Endodermal cell (in vitro differentiated cells): Measurements from ENCODE around the gene FRRS1. TPM values are rescaled to one million over a fixed set of nuclear protein-coding genes. Genes with fewer than 3 reads are reported as not detected.
A peak's percentile ranks its signal among the peaks of the same experiment; 100 is the strongest.

Experiments
- DNase-seq: peaks from one replicate; pipeline ENCODE4 v3.0.0-alpha.2; 2017
- H3K27ac ChIP-seq: 2 replicates; pipeline ENCODE4 v1.5.1; 2013; ENCODE audit warnings: mild to moderate bottlenecking, low read depth, low read length, moderate library complexity
- H3K27me3 ChIP-seq: 2 replicates; pipeline ENCODE4 v1.6.1; 2013; ENCODE audit warnings: mild to moderate bottlenecking, low read length, moderate library complexity; ENCODE audit not compliant: insufficient read depth, control insufficient read depth, poor library complexity, severe bottlenecking
- H3K36me3 ChIP-seq: 2 replicates; pipeline ENCODE4 v1.7.0; 2013; ENCODE audit warnings: mild to moderate bottlenecking, low read length, moderate library complexity; ENCODE audit not compliant: control insufficient read depth, insufficient read depth
- H3K4me1 ChIP-seq: one replicate; pipeline ENCODE4 v1.7.0; 2013; ENCODE audit warnings: low read length; ENCODE audit not compliant: control insufficient read depth, insufficient read depth
- H3K4me3 ChIP-seq: 2 replicates; pipeline ENCODE4 v1.5.1; 2013; ENCODE audit warnings: mild to moderate bottlenecking, low read length, moderate library complexity
- H3K9ac ChIP-seq: 2 replicates; pipeline ENCODE4 v1.6.1; 2013; ENCODE audit warnings: mild to moderate bottlenecking, low read length, moderate library complexity; ENCODE audit not compliant: poor library complexity, severe bottlenecking; ENCODE audit errors: extremely low read depth
- H3K9me3 ChIP-seq: 2 replicates; pipeline ENCODE4 v1.6.1; 2013; ENCODE audit warnings: mild to moderate bottlenecking, low read length, moderate library complexity; ENCODE audit not compliant: control insufficient read depth
- H3K27ac Mint-ChIP-seq: 2 replicates; pipeline ENCODE4 v1.8.0; 2020; ENCODE audit warnings: mixed read lengths
- H3K27me3 Mint-ChIP-seq: 2 replicates; pipeline ENCODE4 v1.8.0; 2021; ENCODE audit warnings: mild to moderate bottlenecking, mixed read lengths; ENCODE audit not compliant: insufficient read depth
- H3K36me3 Mint-ChIP-seq: 2 replicates; pipeline ENCODE4 v1.8.0; 2020; ENCODE audit warnings: low read depth, mixed read lengths
- H3K4me1 Mint-ChIP-seq: 2 replicates; pipeline ENCODE4 v1.8.0; 2020; ENCODE audit warnings: mixed read lengths
- H3K4me3 Mint-ChIP-seq: 2 replicates; pipeline ENCODE4 v1.8.0; 2020; ENCODE audit warnings: mild to moderate bottlenecking, moderate library complexity, mixed read lengths
- H3K9me3 Mint-ChIP-seq: 2 replicates; pipeline ENCODE4 v1.8.0; 2020; ENCODE audit warnings: mild to moderate bottlenecking, mixed read lengths
- CTCF ChIP-seq: fragments of 200-600 bp; sonication (generic); conservative IDR thresholded peaks from 2 replicates; pipeline ENCODE4 v1.5.0; 2021; ENCODE audit warnings: antibody characterized with exemption, mild to moderate bottlenecking
- WGBS, 2 experiments: methylation state at CpG; one replicate each; pipeline versions ENCODE4 v1.1.5 to v1.1.7; 2013; ENCODE audit warnings: missing lambda C conversion rate in 2 of 2, mixed read lengths in 1 of 2; ENCODE audit not compliant: insufficient coverage in 1 of 2, insufficient read length in 1 of 2; 5-methylcytosine and 5-hydroxymethylcytosine counted together
- total RNA-seq, 2 donors: library from RNA; stranded (reverse); fragmentation: NEBNext Ultra II Directional in 1 of 2; extraction: Animal tissue kit (Norgen Biotek cat#: 25700) in 1 of 2; gene quantifications; 2 replicates in 1 of 2; 3 replicates in 1 of 2; pipeline ENCODE4 v1.2.1, GENCODE V29; 2021

Gene FRRS1
- total RNA-seq, 2 donors from 2014 or later: 9.9 to 24.4 TPM

- WGBS, 2 experiments: 87% methylated on average over 2 of the region's 2 CpGs; no CpG with 5 or more reads in 1 of the 2 experiments
- H3K27me3 ChIP-seq: peaks cover 36% of the 10 kb centered on the region
- no peak for DNase-seq
- H3K4me1 ChIP-seq: no peaks in the 10 kb centered on the region
- no peak overlapping the region for H3K27ac ChIP-seq
- no peaks in the 10 kb centered on the region for H3K36me3 ChIP-seq
- Mint-ChIP-seq H3K4me1 (peaks cover 6% of the 10 kb centered on the region), H3K9me3 (peaks cover 8% of the 10 kb centered on the region), H3K4me3 (no peak overlapping the region), H3K27ac (no peak overlapping the region), H3K27me3 (peaks cover 37% of the 10 kb centered on the region), H3K36me3 (no peaks in the 10 kb centered on the region)
- H3K9ac ChIP-seq: no peak overlapping the region
- H3K4me3 ChIP-seq: no peak overlapping the region
- no peak for TF ChIP-seq CTCF
- peaks cover 11% of the 10 kb centered on the region for H3K9me3 ChIP-seq
These were observed 69.8 kb downstream of the FRRS1 start for GRCh38 chr1:99696616-99697015.

GRCh38 chr1:99691175-99691574, 75.3 kb downstream of the FRRS1 start:
- Histone ChIP-seq H3K4me3 (no peak overlapping the region), H3K27me3 (peaks cover 15% of the 10 kb centered on the region), H3K36me3 (no peaks in the 10 kb centered on the region), H3K9ac (no peak overlapping the region), H3K9me3 (no peaks in the 10 kb centered on the region), H3K27ac (no peak overlapping the region), H3K4me1 (no peaks in the 10 kb centered on the region)
- no peaks in the 10 kb centered on the region for H3K36me3 Mint-ChIP-seq
- H3K4me1 Mint-ChIP-seq: no peaks in the 10 kb centered on the region
- TF ChIP-seq CTCF: no peak
- DNase-seq: no peak
- H3K27me3 Mint-ChIP-seq: peaks cover 7% of the 10 kb centered on the region
- no peaks in the 10 kb centered on the region for H3K9me3 Mint-ChIP-seq
- no peak overlapping the region for H3K4me3 Mint-ChIP-seq
- no peak overlapping the region for H3K27ac Mint-ChIP-seq
- WGBS, 2 experiments: 96% methylated on average over 1 of the region's 2 CpGs; no CpG with 5 or more reads in 1 of the 2 experiments

GRCh38 chr1:99685516-99686180, 80.8 kb downstream of the FRRS1 start:
- no peak overlapping the region for H3K4me3 Mint-ChIP-seq
- peak; percentile 87 for DNase-seq
- 48 to 68% methylated on average over 4 to 6 of the region's 6 CpGs for WGBS, 2 experiments
- no peaks in the 10 kb centered on the region for H3K9me3 ChIP-seq
- no peaks in the 10 kb centered on the region for H3K27me3 ChIP-seq
- no peaks in the 10 kb centered on the region for H3K9me3 Mint-ChIP-seq
- no peak overlapping the region for H3K4me3 ChIP-seq
- peaks cover 8% of the 10 kb centered on the region for H3K4me1 Mint-ChIP-seq
- H3K36me3 ChIP-seq: no peaks in the 10 kb centered on the region
- H3K9ac ChIP-seq: no peak overlapping the region
- H3K27me3 Mint-ChIP-seq: no peaks in the 10 kb centered on the region
- peak; percentile 82 for TF ChIP-seq CTCF
- no peak overlapping the region for H3K27ac ChIP-seq
- no peaks in the 10 kb centered on the region for H3K4me1 ChIP-seq
- H3K27ac Mint-ChIP-seq: no peak overlapping the region
- H3K36me3 Mint-ChIP-seq: no peaks in the 10 kb centered on the region
